H1 (cell line): ENCODE data around the gene ITPR1. TPM values are rescaled to one million over a fixed set of nuclear protein-coding genes. Genes with fewer than 3 reads are reported as not detected.

Source experiments
- NANOG ChIP-seq: IDR thresholded peaks from 2 replicates; pipeline ENCODE4 v1.6.1; 2011; ENCODE audit warnings: low read length, low read depth, mild to moderate bottlenecking, inconsistent platforms; ENCODE audit not compliant: insufficient read depth, poor library complexity, severe bottlenecking
- polyA plus RNA-seq, 7 experiments: library from polyadenylated mRNA; depleted of rRNA in 3 of 7; stranded (reverse) in 5 of 7; unstranded in 2 of 7; fragments of >200 nt in 5 of 7; fragments of 200-250 nt in 2 of 7; gene quantifications; 1 replicate in 5 of 7; 2 replicates in 1 of 7; 4 replicates in 1 of 7; pipeline versions ENCODE4 v1.2.1 to v1.2.3, GENCODE V29; 2011 to 2013; ENCODE audit warnings: missing spikeins in 2 of 7, mixed read lengths in 2 of 7
- total RNA-seq: library from RNA; stranded (reverse); fragmentation: NEBNext Ultra II Directional; extraction: Animal tissue kit (Norgen Biotek cat#: 25700); gene quantifications from 2 replicates; pipeline ENCODE4 v1.2.1, GENCODE V29; 2021

The ITPR1 gene
- total and polyA plus RNA-seq, 2 of the 8 experiments (the other 6 are each of a cell fraction or from before 2014, with no cell fraction given): 2.5 to 16.3 TPM

- no peak for TF ChIP-seq NANOG
Measured at GRCh38 chr3:4493941-4494894, 1.1 kb downstream of the ITPR1 start (continued).
